Pulmonary artery endothelial cell (primary cell): Measurements from ENCODE around the gene FUT8. TPM values are rescaled to one million over a fixed set of nuclear protein-coding genes. Genes with fewer than 3 reads are reported as not detected.
"Not testable (repeated sequence)": the region's sequence is repeated elsewhere in the genome, so short reads cannot be mapped to it uniquely, and the experiment has no call there.

Experiments used
- DNase-seq: peaks from one replicate; pipeline ENCODE4 v3.0.0-alpha.2; 2011; ENCODE audit warnings: low read depth, low spot score
- total RNA-seq: library from RNA; depleted of rRNA; stranded (reverse); fragments of >200 nt; gene quantifications from 2 replicates; pipeline ENCODE4 v1.2.3, GENCODE V29; 2014

The FUT8 gene
- total RNA-seq, 1 donor from 2014 or later = 55.5 TPM

DNA sequence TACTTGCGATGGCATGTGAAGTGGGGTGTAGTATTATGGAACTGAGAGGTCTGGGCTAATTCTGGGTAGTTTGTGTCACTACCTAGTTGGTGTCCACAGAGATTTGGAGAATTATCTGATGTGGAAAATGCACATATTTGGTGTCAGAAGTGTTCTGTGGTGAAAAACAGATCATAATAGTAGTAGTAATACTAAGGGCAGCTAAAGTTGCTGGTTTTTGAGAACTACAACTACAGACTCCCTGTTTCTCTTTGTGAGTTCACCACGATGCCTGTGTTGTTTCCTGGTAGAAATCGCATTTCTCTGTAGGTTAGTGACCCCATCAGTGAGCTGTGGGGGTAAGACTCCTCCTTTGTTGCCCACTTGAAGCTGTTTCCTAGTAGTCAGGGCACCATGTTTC is 206.5 kb downstream of the FUT8 start:
- no peak for DNase-seq

DNA sequence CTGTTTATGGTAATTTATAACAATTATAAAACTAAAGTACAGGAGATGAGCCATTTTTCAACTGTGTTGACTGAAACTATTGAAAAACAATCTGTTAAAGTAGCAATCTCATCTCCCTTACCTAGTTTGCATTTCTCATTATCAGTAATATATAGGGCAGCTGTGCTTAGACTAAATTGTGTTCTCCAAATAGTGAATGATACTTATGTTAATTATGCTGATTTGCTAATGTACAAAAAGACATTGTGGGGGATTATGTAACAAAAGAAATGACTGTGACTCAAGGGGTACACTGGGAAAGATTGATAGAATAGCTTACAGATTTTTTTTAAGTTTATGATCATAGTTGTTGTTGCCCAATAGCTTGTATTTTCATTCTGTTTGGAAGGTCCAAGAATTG is 207.7 kb downstream of the FUT8 start:
- DNase-seq = no peak

GRCh38 chr14:65622703-65623102 is 210.2 kb downstream of the FUT8 start:
- no peak for DNase-seq

DNA sequence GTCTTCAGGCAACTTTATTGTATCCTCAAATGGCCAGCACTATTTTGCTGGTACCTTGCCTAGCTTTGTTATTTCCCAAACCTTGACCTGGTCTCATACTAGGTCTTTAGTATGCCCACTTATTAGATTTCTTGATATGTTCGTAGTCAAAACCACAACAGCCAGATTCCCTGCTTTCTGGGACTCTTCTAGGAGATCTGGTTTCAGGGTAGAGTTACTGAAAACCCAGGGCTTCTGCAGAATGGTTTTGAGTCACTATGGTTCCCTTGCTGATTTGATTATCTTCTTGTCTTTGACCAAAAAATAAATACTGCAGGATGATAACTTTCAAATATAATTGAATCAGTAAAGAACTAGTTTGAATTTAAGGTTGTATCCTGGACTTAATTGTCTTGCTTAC is 211.2 kb downstream of the FUT8 start:
- no peak for DNase-seq

DNA sequence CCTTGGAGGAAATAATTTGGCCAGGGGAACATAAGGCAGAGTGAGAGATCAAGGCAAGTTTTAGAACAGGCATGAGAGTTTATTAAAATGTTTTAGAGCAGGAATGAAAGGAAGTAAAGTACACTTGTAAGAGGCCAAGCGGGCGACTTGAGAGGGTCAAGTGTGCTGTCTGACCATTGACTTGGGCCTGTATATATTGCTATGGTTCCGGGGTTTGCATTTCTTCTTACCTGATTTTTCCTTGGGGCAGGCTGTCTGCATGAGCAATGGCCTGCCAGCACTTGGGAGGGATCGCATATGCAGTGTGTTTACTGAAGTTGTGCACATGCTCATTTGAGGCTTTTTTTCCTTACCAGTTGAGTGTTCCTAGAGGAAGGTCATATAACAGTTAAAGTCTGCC is 214.8 kb downstream of the FUT8 start:
- no peak for DNase-seq

- no peak for DNase-seq
Measured at GRCh38 chr14:65628664-65629063, 216.1 kb downstream of the FUT8 start.

- DNase-seq = no peak
Measured at GRCh38 chr14:65631040-65631439, 218.5 kb downstream of the FUT8 start.

- DNase-seq = no peak
Measured at GRCh38 chr14:65632487-65632886, 220.0 kb downstream of the FUT8 start.

GRCh38 chr14:65633666-65634065 is 221.1 kb downstream of the FUT8 start:
- DNase-seq = not testable (repeated sequence)

DNA sequence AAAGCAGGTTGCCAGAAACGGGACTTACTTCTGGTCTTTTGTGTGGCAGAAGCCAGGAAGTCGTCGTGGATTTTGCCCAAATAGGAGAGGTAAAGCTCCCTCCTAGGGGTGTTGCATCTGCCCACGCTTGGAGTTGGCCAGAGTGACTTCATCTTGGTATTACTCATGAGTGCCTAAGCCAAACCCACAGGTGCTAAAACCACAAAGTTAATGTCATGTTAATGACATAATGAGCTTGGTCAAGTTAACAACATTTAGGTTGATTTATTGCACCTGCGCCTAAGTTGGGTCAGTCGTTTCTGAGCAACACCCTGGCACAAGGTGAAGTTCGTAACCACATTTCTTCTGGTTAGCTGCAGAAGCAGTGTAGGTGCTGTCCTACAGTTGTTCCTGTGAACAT is 225.2 kb downstream of the FUT8 start:
- DNase-seq = no peak

GRCh38 chr14:65639216-65639615 is 226.7 kb downstream of the FUT8 start:
- DNase-seq = no peak

GRCh38 chr14:65650826-65651225 is 238.3 kb downstream of the FUT8 start:
- no peak for DNase-seq

GRCh38 chr14:65656554-65656953 is 244.0 kb downstream of the FUT8 start:
- DNase-seq = no peak

DNA sequence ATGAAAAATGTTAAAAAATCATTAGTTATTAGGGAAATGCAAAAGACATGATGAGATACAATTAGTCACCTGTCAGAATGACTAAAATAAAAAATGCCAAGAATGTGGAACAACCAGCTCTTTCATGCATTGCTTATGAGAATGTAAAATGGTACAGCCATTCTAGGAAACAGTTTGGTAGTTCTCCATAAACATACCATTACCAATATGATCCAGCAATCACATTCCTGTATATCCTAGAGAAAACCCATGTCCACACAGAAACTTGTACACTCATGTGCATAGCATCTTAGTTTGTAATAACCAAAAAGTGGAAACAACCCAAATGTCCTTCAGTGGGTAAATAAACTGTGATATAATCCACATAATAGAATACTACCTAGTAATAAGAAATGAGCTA is 245.7 kb downstream of the FUT8 start:
- no peak for DNase-seq

GRCh38 chr14:65661865-65662264 is 249.3 kb downstream of the FUT8 start:
- no peak for DNase-seq

GRCh38 chr14:65664436-65664835 is 251.9 kb downstream of the FUT8 start:
- no peak for DNase-seq

- DNase-seq = no peak
Measured at GRCh38 chr14:65676361-65677014, 264.0 kb downstream of the FUT8 start.

GRCh38 chr14:65685572-65685971 is 273.0 kb downstream of the FUT8 start:
- no peak for DNase-seq

DNA sequence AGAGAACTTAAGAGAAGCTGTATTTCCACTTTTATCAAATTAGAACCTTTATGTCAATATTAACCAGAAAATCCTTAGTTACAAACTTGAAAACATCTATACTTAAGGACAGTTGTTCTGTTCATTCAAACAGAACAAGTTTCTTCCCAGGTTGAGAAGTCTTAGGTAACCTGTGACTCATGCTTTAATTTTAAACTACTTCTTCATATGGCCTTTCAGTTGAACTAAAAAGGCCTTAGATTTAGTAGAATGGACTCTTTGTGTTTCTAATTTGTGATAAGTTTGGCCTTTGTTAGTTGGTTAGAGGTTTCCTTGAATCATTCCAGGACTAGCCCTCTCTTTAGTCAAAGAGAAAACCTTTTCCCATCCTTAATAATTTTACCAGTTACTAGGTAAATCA is 274.2 kb downstream of the FUT8 start:
- no peak for DNase-seq

GRCh38 chr14:65689070-65689469 is 276.5 kb downstream of the FUT8 start:
- DNase-seq = no peak

DNA sequence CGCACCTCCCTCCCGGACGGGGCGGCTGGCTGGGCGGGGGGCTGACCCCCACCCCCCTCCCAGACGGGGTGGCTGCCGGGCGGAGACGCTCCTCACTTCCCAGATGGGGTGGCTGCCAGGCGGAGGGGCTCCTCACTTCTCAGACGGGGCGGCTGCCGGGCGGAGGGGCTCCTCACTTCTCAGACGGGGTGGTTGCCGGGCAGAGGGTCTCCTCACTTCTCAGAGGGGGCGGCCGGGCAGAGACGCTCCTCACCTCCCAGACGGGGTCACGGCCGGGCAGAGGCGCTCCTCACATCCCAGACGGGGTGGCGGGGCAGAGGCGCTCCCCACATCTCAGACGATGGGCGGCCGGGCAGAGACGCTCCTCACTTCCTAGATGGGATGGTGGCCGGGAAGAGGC is 280.0 kb downstream of the FUT8 start:
- DNase-seq = not testable (repeated sequence)

DNA sequence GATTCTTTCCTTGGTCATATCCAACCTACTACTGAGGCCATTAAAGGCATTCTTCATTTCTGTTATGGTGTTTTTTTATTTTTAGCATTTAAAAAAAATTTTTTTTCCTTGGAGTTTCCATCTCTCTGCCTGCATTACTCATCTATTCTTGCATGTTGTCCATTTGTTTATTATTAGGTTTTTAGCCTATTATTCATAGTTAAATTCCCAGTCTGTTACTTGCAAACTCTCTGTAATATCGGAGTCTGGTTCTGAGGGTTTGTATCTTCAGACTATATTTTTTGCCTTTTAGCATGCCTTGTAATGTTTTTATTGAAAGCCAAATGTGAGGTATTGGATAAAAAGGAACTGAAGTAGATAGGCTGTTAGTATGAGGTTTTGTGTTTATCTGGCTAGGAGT is 284.3 kb downstream of the FUT8 start:
- DNase-seq = no peak

GRCh38 chr14:65703521-65703920 is 291.0 kb downstream of the FUT8 start:
- no peak for DNase-seq

DNA sequence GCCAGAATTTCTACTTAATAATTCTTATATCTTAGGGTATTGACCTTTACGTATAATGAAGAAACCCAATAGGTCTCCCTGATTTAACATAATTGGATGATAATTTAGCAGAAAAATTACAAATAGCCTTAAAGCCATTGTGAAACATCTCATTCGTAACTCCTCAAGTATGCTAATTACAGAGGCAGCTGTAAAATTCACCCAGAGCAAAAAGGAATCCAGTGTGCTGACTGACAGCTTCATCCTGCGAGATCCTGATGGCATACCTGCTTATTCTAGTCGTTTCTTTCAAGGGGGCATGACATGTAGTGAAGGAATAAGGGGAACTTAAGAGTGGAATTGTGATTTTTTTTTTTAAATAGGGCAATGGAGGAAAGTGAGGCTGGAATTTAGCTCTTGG is 291.5 kb downstream of the FUT8 start:
- DNase-seq = no peak
